Hippocampal formation (tissue), 2 donors: Measurements from ENCODE around the gene B3GAT3.
"Not testable (repeated sequence)": the region's sequence is repeated elsewhere in the genome, so short reads cannot be mapped to it uniquely, and the experiment has no call there.

Source experiments
- DNase-seq, 2 donors: peaks; one replicate each; lab custom pipeline; 2025; lab: John Stamatoyannopoulos, UW

The B3GAT3 gene

GRCh38 chr11:62577046-62577714 is 44.6 kb downstream of the B3GAT3 start:
- no peak for DNase-seq

GRCh38 chr11:62575837-62576236 is 45.9 kb downstream of the B3GAT3 start:
- DNase-seq, result no peak

DNA sequence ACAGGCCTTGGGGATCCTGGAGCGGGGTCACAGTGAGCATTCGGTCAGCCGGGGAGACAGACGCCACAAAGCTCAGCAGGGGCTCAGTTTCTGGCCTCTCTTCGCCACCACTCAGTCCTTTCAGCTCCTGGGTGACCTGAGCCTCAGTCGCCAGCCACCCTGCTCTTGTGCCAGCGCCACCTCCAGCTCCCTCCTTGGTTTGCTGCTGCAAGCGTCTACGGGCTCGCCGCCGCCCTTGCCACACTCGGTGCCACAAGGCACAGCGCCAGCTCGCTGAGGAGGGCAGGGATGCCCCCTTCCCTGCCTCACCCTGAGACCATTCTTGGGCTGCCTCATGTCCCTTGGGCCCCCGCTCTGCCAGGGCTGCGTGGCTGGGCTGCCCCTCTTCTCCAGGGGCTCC is 46.6 kb downstream of the B3GAT3 start:
- DNase-seq, result no peak

GRCh38 chr11:62574363-62575071 is 47.3 kb downstream of the B3GAT3 start:
- peak in 1 of 2 donors; percentile 16 for DNase-seq

GRCh38 chr11:62573592-62574362 is 48.0 kb downstream of the B3GAT3 start, which contains the start of gene EEF1G:
TSS of gene EEF1G (minus strand) at chr11:62573891. CDS start at chr11:62573842, 49 bp downstream.
- peak; percentile 98 to 100 for DNase-seq

DNA sequence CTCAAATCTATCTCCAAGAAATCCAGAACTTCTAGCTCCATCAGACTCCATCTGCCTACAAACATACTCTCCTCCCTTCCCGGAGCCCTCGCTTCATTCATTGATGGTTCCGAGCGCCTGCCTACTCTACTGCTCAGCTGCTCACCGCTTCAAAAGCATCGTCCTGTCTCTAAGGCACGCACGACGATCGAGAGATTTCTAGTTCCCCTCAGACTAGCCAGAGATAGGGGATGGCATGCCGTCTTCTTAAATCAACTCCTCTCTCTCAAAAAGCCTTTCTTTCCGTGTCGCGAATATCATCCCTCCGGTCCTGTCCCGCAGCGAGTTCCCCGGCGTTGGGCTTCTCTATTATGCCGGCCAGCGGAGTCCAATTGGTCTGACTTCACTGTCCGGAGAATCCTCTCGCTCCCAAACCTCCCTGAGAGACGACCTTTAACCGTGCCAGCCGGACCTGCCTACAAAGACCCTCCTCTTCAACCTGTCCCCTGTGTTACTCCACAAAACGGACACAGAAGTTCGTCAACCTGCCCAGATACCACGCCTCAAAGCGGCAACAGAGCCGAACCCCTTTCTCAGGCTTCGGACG is 48.7 kb downstream of the B3GAT3 start:
- no peak for DNase-seq

DNA sequence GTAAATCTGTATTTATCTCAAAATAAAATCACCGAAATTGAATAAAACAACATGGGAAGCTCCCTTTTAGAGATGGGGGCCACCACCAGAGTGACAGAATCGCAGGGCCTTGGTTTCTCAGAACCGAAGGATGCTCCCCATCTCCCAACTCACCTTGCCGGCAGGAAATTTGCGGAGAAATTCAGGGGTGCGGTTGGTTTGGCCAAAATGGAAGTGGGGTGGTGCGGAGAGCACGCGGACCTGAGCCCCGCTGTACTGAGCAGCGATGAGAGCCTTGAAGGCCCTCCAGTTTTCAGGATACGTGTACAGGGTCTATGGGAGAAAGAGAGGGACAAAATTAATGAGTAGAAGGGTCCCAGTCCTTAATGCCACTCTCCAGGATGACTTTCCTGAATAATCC is 49.4 kb downstream of the B3GAT3 start:
- DNase-seq, result no peak

DNA sequence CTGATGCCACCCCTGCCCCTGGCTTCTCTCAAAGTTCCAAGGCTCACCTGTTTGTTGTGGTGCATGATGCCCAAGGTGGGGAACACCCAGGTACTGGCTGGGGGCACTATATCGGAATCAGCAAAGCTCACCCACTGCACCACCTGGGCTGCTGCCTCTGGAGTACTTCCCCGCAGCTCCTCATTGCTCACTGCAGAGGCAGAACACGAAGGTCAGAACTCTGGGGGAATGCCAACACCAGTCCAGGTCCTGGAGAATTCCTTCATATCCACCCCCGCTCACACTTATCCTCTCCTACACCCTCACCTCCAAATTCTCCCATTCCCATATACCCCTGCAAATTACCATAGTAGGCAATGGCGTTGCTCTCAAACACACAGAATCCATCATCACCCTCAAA is 50.3 kb downstream of the B3GAT3 start:
- DNase-seq, result not testable (repeated sequence)

DNA sequence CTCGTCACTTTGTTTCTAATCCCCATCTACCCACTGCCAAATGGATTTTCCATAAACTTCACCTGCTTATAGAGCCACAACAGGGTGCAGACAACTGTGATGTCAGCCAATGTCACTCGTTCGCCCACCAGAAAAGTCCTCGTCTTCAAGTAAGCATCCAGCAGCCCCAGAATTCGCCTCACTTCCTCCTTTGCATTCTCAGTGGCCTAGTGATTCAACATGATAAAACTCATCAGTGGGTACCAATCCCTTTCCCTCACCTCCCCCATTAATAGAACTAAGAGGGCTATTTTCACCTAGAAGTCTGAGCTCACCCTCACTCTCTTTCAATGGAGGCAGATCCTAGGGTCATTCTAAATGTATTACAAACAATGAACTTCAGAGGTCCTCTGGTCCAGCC is 50.9 kb downstream of the B3GAT3 start:
- not testable (repeated sequence) for DNase-seq

DNA sequence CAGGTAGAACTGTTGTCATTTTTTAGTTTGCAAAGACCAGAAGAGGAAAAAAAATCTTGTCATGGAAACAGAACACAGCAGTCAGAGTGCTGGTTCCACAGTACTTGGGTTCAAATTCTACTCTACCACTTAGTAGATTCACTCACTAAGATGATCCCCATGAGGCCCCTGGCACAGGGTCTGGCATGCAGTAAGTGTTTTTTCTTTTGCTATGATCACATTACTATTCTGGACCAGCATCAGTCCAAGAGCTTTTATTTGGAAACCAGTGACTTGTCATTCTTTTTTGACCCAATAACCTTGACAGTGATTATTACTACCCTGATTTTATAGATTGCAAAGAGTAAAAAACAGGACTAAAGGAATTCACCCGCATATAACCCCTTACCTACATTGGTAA is 52.2 kb downstream of the B3GAT3 start:
- DNase-seq, result no peak

DNA sequence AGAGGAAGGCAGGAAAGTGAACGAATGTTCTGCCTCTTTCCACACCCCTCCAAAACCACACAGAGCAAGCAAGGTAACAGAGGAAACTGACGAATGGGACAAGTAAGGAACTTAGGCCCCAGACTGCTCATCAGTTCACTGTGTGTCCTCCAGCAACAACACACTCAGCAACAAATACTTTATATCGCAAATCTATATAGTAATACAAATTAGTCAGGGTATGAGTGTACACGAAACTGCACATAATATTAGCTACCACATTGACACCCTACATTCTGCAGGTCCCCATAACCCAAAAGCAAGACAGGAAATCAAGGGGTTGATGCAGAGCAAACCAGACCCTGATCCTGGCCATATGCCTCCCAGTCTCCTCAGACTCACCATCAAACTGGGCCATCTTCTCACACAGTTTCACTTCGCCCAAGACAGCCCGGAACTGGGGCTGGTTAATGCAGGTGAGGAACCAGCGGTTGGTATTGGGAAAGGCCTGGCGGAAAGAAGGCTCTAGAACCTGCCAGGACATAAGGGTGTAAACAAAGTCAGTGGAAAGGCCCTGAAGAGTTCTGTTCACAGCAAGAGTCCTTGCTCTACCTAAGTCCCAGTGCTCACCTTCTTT is 54.7 kb downstream of the B3GAT3 start:
- DNase-seq, result no peak

DNA sequence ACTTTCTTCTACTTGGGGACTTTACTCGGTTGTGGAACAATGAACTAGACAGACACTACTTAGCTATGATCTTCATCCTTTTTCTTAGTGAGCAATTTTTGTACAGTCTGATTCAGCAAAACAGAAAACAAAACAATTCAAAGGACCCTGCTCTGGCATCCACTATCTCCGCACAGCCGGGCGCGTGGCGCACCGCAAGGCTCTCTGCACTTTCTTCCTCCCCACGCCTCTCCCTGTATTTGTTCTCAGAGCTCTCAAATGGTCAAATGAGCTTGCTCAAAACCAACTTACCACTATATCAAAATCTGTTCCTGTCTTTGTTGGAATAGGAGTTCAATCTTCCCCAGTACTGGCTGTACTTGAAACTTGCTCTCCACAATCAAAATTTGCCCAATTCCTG is 55.5 kb downstream of the B3GAT3 start:
- DNase-seq, result no peak
